AG04449 (cell line): Measurements from ENCODE around the gene GABRQ.
A peak's percentile ranks its signal among the peaks of the same experiment; 100 is the strongest.

Experiments used
- CTCF ChIA-PET: fragments of 350-600 bp; formaldehyde crosslinking; extraction: SDS; loops from one replicate; lab custom pipeline; 2021; ENCODE audit warnings: antibody characterized with exemption; lab: Yijun Ruan, JAX
- POLR2A ChIA-PET: fragments of 400-600, 350-600 bp; formaldehyde crosslinking; extraction: SDS; loops from one replicate; lab custom pipeline; 2020; ENCODE audit warnings: antibody characterized with exemption, inconsistent platforms; lab: Yijun Ruan, JAX
- DNase-seq: peaks from one replicate; pipeline ENCODE4 v3.0.0-alpha.2; 2010; ENCODE audit warnings: low read depth, low spot score
- H3K4me3 ChIP-seq: 2 replicates; pipeline ENCODE4 v1.5.1; 2011; ENCODE audit warnings: low read depth, mild to moderate bottlenecking, control low read depth, low read length
- CTCF ChIP-seq: IDR thresholded peaks from one replicate; pipeline ENCODE4 v1.5.1; 2011; ENCODE audit warnings: mild to moderate bottlenecking, moderate library complexity, low read length, control low read depth, inconsistent platforms; ENCODE audit not compliant: insufficient read depth; ENCODE audit errors: missing control alignments

Gene GABRQ

GRCh38 chrX:152619897-152620296 lies 17.8 kb upstream of the GABRQ start:
- no peak for TF ChIP-seq CTCF
- POLR2A ChIA-PET: no interaction called here
- DNase-seq: no peak
- H3K4me3 ChIP-seq: no peak overlapping the region
- CTCF ChIA-PET: no interaction called here

DNA sequence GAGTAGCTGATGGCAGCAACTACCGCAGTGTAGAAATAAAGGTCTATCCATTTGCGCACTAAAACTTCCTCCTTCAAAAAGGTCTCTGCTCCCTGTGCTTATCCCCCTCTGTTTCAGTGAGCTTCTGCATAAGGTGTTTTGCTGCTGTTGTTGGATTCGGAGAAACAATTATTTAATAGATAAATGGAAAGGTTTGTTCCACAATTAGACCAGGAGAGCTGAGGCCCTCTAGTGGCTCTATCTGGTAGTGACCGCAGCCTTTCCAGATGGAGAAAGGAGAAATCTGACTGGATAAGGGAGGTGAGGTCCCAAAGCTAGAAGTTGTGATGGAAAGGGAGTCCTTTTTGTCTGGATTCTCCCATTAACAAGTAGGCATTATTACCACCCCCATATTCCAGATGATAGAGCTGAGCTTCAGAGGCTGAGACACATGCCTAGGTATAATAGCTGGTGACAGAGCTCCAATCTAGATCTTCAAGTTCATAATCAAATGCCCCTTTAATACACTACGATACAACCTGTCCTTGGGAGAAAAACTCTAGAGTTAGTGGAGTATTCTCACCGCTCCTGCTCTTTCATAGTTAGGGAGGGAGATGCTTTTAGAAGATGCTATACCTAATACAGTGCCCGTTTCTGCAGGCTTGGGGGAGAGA lies 5.1 kb upstream of the GABRQ start:
- POLR2A ChIA-PET: no interaction called here

DNA sequence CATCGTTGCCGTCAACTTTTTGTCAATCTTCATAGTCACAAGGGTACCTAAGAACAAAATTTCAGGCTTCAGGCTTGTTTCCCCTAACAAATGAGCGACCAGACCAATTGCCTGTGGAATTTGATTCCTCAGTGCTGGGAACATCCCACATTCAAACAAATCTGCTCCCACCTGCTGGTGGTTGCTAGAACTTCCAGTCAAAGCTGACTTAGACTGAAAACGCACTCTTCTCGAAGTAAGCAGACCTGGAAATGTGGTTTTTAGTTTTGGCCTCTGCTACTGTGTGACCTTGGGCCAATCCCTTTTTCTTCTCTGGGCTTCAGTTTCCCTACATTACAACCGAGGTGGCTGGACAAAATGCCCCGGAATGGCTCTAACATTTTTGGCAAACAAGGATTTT lies 1.8 kb upstream of the GABRQ start:
- POLR2A ChIA-PET: interaction anchor here (0.5 kb wide), 1 partner anchor 886 kb away, joined by 3 read pairs; no protein-coding TSS in a partner anchor
- DNase-seq: peak; percentile 1
- peak; percentile 51 for TF ChIP-seq CTCF
- CTCF ChIA-PET: interaction anchor here (0.8 to 11.6 kb wide), 6 partner anchors 186 to 925 kb away, joined by 3 to 303 read pairs (median 3); no protein-coding TSS in a partner anchor
- H3K4me3 ChIP-seq: no peak overlapping the region

More for the DNA sequence above, 5.1 kb upstream of the GABRQ start:
- CTCF ChIA-PET: interaction anchor here (0.8 to 11.6 kb wide), 10 partner anchors 9 to 1484 kb away, joined by 3 to 303 read pairs (median 6); no protein-coding TSS in a partner anchor
- no peak for DNase-seq
- no peak overlapping the region for H3K4me3 ChIP-seq
- TF ChIP-seq CTCF: peak; percentile 67

- no peak overlapping the region for H3K4me3 ChIP-seq
- POLR2A ChIA-PET: no interaction called here
- no peak for TF ChIP-seq CTCF
- DNase-seq: no peak
- CTCF ChIA-PET: interaction anchor here (0.9 to 5.9 kb wide), 2 partner anchors 180 to 885 kb away, joined by 4 to 39 read pairs; no protein-coding TSS in a partner anchor
Observed at GRCh38 chrX:152638443-152638904, 779 bp downstream of the GABRQ start.

DNA sequence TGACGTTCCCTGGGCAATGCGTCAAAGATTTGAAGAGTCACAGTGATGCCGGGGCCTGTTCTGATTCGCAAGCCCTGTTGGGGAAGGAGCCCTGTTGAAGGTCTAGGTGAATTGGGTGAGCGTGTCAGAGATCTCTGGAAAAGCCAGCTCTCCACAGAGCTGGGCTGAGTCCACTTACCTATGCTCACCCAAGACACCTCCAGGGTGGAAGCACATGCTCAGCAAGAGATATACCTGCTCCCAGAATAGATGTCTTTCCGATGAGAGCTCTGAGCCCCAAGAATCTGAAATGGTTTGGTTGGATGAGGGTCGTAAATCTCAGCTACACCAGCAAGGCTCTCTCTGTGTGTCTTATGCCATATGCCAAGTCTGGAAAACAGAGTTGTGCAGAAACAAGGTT lies 1.7 kb downstream of the GABRQ start:
- TF ChIP-seq CTCF: no peak
- no peak overlapping the region for H3K4me3 ChIP-seq
- ChIA-PET POLR2A (no interaction called here), CTCF (interaction anchor here (1.5 to 5.9 kb wide), 3 partner anchors 179 to 889 kb away, joined by 4 to 39 read pairs (median 19); no protein-coding TSS in a partner anchor)
- no peak for DNase-seq
